Stimulated activated naive CD8-positive, alpha-beta T cell treated with anti-CD3 and anti-CD28 coated beads, Interleukin-15, Interleukin-2, amounts not matched to agents 100 U/mL and 50 U/mL, for 24 hours (primary cell): ENCODE results near the gene FJX1.
"Not testable (repeated sequence)": the region's sequence is repeated elsewhere in the genome, so short reads cannot be mapped to it uniquely, and the experiment has no call there.

Experiments used
- ATAC-seq: fragments of 150-1000 bp; cut with Tn5 transposase; one replicate; pipeline ENCODE4 v1.10.0; 2021
- DNase-seq: peaks from one replicate; pipeline ENCODE4 v3.0.0; 2021

FJX1 gene

GRCh38 chr11:35633827-35634423 is 15.7 kb downstream of the FJX1 start:
- DNase-seq (no peak), ATAC-seq (no peak)

DNA sequence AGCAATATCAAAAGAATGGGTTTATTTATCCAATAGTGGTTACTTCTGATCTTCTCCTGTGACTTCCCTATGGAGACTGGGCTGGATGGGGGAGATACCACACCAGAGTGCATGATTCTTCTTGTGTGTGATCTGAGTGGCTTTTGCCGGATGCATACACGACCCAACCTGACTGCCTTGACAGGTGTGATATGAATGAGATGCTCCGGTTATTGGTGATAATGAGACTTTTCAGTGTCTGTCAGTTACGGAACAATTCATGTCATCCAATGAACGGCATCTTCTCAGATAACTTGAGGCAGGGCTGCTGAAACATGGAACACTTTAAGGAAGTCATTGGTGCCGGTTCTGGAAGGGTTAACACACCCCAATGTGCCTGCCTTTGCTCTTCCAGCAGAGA is 17.7 kb downstream of the FJX1 start:
- ATAC-seq (no peak), DNase-seq (no peak)

DNA sequence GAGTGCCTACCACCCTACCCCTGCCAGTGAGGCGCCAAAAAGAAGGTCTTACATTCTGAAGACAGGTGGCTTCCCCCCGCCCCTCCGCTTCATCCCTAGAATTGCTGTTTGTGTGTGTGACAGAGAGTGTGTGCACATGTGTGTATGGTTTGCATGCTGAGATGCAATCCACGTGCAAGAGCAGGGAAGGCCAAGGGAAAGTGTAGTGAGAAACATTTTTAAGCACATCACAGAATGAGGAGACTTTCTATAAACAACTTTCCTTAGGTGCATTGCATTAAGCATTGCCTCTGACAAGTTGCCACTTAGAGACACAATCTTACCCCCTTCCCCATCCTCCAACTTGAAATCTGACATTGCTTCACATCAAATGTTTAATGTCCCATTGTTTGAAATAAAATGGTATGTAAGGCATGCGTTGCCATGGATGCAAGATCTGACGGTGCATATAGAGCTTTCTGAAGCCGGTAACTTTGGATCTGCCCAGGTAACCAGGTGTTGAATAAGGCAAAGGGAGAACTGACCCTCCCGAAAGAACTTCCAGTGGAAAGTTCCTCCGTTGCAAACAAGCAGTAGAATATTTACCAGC is 21.4 kb downstream of the FJX1 start:
- no peak for DNase-seq

DNA sequence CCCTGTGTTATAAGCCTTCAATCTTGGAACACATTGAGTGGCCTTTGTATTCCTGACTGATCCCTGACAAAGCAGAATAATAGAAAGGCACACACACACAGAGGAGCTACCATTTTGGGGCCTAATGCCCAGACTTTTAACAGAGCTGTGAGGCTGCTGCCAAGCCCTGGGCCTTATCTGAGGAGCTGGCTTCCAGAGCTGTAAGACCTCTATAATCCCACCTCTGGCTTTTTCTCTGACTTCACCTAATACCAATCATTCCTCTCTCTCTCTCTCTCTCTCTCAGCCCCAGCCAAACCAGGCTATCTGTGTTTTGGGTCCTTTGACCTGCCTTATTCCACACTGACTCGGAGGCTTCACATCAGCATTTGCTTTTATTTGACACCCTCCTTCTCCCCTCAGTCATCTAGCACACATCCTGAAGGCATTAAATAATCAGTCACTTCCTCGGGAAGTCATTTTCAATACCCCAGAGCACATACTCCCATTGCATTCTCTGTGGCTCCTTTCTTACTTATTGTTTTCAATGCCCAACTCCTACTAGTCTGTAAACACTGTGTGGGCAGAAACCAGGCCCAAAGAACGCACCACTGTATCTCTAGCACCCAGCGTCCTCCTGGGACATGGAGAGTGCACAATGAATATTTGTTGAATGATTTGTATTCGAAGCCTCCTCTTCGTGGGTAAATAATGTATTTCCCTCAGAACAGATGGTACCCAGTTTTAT is 23.1 kb downstream of the FJX1 start:
- no peak for DNase-seq
- ATAC-seq = no peak

More for the DNA sequence above, 21.4 kb downstream of the FJX1 start:
- ATAC-seq = no peak

- ATAC-seq (no peak), DNase-seq (no peak)
These were observed 23.7 kb downstream of the FJX1 start for GRCh38 chr11:35641964-35642363.

DNA sequence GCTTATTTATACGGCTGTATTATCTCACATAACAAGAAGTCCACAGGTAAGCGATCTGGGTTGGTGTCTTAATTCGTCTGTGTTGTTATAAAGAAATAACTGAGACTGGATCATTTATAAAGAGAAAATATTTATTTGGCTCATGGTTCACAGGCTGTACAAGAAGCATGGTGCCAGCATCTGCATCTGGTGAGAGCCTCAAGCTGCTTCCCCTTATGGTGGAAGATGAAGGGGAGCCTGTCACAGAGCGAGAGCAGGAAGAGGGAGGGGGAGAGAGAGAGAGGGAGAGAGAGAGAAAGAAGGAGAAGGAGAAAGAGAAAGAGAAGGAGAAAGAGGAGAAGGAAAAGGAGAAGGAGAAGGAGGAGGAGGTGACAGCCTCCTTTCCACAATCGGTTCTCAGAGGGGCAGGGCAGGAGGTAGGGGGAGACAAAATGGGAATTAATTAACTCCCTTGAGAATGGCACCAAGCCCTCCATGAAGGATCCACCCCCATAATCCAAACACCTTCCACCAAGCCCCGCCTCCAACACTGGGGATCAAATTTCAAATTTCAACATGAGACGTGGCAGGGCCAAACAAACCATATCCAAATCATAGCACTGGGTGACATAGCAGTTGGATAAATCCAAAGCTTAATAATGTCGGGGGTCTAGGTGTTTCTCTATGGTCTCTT is 29.3 kb downstream of the FJX1 start:
- ATAC-seq = no peak

DNA sequence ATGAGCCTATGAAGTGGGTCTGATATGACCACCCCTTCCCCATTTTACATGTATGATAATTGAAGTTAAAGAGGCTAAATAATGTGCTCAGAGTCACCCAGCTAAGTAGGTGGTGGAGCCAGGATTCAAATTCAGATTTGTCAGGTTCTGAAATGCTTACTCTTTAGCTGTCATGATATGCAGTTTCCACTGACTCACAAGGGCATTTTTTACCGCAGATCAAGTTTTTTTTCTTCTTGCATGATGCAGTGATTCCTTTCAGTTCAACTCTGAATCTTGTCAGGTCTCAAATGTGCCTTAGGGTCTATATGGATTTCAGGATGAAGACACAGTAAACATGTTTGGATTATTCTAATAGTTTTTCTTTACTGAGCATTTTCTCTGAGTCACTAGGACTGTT is 31.7 kb downstream of the FJX1 start:
- peak; percentile 79 for ATAC-seq
- no peak for DNase-seq

More for the DNA sequence above, 29.3 kb downstream of the FJX1 start:
- DNase-seq = no peak

GRCh38 chr11:35650467-35650866 is 32.2 kb downstream of the FJX1 start:
- DNase-seq (no peak), ATAC-seq (no peak)

DNA sequence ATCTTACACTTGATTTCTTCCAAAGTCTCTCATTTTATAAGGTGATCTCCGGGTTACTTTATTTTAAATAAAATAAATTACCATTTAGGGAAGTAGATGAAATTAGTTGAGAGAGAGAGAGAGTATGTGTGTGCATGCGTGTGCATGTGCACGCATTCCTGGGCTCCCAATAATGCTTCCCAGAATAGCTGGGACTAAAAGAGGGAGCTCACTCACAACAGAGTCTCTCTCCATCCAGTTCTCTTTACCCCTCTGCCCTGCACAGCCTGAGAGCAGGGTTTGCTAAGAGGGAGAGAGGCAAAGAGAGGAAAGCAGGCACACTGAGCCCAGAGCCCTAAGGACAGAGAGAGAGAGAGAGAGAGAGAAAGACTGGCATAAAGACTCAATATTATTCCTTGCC is 33.0 kb downstream of the FJX1 start:
- no peak for DNase-seq
- no peak for ATAC-seq

- not testable (repeated sequence) for DNase-seq, ATAC-seq
These were observed 34.5 kb downstream of the FJX1 start for GRCh38 chr11:35652786-35653185.

DNA sequence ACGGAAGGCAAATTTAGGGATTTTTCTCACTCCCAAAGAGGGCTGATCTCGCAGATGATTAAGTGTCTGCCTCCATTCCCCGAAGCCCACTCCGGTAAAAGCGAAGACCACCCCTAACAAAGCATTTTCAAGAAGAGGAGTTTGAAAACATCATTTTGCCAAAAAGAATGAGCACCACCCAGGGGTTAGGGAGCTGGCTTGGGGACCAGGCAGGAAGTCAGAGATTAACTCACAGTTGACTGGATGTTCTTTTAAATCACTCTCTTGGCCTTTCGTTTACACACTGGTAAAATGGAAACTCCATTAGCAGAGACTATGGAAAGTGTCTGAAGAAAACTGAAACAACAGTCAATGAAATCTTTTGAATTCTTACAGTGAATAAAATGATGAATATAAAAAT is 36.5 kb downstream of the FJX1 start:
- no peak for ATAC-seq
- no peak for DNase-seq

DNA sequence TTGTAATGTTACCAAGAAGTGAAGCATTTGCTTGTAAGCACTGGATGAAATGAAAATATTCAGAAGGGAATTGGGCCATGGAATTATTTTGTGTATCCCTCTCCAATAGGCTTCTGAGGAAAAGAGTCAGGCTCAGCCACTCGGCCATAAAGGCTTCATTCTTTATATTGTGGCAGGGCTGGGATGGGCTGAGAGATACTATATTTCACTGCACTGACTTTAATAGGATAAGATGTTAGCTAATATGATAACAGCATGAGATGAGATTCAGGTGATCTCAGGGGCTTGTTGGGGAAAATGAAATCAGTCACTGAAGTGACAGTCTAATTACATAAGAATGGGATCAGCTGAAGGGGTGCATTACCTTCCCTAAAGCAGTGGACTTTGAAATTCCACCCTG is 37.0 kb downstream of the FJX1 start:
- ATAC-seq (no peak), DNase-seq (no peak)

DNA sequence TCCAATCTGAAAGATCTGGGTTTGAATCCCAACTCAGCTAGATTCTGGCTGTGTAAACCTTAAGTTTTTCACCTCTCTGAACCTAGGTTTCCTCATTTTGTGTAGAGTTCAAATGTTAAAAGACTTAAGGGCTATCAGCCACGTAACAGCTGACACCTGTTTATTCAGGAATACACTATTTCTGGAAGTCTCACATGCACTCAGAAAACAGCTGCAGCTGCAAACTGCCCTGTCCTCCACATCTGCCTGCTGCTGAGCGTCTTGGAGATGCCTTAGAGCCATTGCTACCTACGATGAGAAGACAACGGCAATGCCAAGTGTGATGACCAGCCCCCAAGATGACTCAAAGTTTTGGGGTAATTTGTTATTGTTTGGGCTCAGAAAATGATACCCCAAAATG is 37.6 kb downstream of the FJX1 start:
- DNase-seq (no peak), ATAC-seq (no peak)

DNA sequence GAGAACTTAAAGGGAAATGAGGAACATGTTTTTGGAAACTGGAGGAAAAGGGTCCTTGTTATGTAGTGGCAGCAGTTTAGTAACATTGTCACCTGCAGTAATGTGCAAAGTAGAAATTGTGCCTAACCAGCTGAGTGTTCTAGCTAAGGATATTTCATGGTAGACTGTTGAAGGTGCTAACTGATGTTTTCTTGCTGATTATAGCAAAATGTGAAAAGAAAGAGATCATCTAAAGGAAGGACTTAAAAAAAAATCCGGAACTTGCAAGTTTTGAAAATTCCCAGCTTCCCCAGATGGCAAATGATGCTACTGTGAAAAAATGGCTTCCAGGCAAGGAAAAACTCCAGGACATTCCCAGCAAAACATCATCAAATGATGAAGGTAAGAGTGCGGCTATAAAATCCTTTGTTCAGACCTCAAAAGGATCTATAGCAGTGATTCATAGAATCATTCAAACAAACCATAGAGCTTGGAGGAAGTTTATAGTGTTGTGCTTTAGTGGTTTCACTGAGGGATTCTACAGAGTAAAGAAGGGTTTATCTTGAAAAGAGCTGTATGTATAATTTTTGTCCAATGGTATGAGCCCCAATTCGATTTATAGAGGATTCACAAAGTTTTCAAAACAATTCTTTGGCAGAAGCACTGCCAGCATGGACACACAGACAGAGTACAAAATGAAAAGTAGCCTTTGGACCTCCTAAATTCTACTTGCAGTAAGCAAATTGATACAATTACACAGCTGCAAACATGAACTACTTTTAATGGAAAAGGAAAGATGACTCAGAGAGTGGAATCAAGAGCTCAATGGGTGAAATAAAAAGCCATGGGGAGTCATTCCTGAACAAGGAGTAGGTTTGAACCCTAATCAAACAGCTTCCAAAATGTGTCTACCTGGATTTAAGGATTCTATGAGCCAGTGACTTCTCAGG is 40.0 kb downstream of the FJX1 start:
- DNase-seq = no peak
- ATAC-seq = no peak

GRCh38 chr11:35661534-35661933 is 43.3 kb downstream of the FJX1 start:
- ATAC-seq (no peak), DNase-seq (no peak)

DNA sequence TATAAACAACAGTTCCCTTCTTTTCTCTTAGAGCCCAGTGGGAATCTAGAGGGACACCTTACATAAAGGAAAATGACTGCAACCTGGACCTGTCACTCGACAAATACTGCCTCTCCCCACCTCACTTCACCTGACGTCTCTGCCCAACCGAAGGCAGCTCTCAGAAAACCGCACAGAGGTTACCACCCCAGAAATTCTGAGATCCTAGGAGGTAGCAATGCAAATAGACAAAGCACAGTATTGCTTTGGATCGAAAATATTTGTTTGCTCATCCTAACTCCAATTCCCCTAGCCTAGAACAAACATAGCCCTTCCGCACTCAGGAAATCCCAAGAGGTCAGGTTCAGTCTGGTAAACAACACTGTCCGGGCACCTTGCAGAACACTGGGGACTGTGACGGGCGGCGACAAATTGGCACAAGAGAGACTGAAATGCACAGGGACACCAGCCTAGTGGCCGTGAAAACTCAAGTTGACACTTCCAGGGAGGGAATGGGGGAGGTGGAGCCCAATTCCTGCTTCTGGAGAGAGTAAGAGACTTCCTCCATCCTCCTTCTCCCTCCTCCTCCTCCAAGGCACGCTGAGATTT is 43.9 kb downstream of the FJX1 start:
- ATAC-seq = peak; percentile 9
- DNase-seq = no peak

- ATAC-seq (peak; percentile 88), DNase-seq (peak; percentile 83)
These were observed 44.6 kb downstream of the FJX1 start, which contains the start of gene TRIM44 for GRCh38 chr11:35662649-35663407. Gene TRIM44 (plus strand): TSS chr11:35662775. CDS start chr11:35663112, 337 bp downstream.

DNA sequence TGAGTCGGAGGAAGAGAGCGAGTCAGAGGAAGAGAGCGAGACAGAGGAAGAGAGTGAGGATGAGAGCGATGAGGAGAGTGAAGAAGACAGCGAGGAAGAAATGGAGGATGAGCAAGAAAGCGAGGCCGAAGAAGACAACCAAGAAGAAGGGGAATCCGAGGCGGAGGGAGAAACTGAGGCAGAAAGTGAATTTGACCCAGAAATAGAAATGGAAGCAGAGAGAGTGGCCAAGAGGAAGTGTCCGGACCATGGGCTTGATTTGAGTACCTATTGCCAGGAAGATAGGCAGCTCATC is 45.1 kb downstream of the FJX1 start:
- no peak for DNase-seq
- ATAC-seq = no peak

DNA sequence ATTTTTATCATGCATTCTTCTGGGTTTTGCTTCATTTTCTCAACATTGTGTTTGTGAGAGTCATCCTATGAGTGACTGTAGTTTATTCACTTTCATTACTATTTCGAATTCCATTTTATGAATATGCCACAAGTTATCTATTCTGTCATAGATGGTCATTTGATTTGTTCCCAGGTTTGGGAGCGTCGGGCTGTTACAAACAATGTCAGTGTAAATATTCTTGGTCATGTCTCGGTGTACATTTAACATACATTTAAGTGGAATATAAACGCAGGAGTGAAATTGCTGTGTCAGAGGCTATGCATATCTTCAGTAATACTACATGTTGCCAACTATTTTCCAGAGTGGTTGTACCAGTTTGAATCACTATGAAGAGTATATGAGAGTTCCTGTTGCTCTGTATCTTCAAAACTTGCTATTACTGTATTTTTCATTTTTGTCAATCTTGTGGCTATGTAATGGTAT is 46.7 kb downstream of the FJX1 start:
- DNase-seq = no peak
- no peak for ATAC-seq

GRCh38 chr11:35667257-35667656 is 49.0 kb downstream of the FJX1 start:
- DNase-seq = no peak
- ATAC-seq = no peak

DNA sequence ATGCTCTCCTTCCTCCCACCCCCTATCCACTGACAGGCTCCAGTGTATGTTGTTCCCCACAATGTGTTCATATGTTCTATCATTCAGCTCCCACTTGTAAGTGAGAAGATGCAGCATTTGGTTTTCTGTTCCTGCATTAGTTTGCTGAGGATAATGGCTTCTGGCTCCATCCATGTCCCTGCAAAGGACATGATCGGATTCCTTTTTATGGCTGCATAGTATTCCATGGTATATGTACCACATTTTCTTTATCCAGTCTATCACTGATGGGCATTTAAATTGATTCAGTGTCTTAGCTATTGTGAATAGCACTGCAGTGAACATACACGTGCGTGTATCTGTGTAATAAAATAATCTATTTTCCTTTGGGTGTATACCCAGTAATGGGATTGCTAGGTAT is 50.1 kb downstream of the FJX1 start:
- DNase-seq, ATAC-seq: not testable (repeated sequence)
